Measurements from ENCODE around the gene FCRLB.
"Not testable (repeated sequence)": the region's sequence is repeated elsewhere in the genome, so short reads cannot be mapped to it uniquely, and the experiment has no call there.

FCRLB gene

DNA sequence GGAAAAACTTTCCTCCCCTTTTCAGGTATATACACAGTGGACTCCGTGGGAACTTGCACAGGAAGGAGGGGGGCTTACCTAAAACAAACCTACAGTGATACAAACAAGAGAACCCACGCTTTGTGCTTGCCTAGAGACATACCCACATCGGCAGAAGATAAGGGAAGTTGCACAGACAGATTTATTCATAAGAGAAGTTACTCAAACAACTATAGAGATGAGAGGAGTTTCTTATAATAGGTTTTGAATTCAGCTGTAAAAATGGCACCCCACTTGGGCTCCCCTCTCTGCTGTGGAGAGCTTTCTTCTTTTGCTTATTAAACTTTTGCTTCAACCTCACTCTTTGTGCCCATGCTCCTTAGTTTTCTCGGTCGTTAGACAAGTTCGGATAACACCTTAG lies 26.5 kb downstream of the FCRLB start:
- no peak for DNase-seq

DNA sequence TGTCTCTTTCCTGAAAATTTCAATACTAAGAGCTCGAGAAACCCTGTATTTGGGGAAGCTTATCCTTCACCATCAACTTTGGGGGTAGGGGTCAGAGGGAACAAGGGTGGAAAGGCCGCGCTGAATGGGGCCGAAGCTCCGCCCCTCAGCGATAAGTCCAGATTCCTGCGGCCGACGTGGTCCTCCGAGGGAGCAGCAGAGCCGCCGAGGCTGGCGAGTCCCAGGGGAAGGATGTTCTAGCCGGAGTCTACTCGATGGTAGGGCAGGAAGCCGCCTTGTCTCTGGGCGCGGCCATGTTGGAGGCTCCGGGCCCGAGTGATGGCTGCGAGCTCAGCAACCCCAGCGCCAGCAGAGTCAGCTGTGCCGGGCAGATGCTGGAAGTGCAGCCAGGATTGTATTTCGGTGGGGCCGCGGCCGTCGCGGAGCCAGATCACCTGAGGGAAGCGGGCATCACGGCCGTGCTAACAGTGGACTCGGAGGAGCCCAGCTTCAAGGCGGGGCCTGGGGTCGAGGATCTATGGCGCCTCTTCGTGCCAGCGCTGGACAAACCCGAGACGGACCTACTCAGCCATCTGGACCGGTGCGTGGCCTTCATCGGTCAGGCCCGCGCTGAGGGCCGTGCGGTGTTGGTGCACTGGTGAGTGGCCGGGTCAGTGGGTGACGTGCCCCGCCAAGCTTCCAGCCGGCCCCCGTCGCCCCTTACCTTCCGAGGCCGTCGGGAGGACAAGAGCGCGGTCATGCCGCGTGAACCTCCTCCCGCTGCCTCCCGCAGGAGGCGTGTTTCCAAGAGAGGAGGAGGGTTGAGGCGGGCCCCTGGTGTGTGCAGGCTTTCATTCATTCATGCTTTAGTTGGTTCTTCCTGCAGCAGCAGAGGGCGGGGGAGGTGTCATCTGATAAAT lies 28.4 kb downstream of the FCRLB start, which contains the start of gene DUSP12:
DUSP12 (plus strand) TSS at position 278 of the 899 bp plus-strand sequence; CDS start at position 294, 16 bp downstream.
- peak; percentile 81 for DNase-seq

DNA sequence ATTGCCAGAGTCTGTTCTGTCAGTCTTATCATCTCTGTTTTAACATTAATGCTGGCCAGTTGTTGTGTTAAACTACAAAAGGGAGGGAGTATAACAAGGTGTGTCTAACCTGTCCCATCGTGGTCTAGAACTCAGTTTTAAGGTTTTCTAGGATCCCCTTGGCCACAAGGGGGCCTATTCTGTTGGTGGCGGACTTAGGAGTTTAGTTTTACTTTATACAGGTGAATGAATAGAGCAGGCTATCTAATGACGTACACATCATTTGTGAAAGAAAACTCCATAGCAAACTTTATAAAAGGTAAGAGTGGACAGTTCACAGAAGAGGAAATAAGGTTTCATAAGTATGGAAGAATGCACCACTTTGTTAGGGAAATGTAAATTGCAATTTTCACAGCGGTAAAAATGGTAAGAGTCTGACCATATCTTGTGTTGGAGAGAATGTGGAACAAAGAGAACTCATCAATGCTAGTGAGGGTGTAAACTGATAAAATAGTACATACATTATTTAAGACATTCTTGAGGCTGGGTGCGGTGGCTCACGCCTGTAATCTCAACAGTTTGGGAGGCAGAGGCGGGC lies 42.3 kb downstream of the FCRLB start:
- DNase-seq: peak; percentile 44

DNA sequence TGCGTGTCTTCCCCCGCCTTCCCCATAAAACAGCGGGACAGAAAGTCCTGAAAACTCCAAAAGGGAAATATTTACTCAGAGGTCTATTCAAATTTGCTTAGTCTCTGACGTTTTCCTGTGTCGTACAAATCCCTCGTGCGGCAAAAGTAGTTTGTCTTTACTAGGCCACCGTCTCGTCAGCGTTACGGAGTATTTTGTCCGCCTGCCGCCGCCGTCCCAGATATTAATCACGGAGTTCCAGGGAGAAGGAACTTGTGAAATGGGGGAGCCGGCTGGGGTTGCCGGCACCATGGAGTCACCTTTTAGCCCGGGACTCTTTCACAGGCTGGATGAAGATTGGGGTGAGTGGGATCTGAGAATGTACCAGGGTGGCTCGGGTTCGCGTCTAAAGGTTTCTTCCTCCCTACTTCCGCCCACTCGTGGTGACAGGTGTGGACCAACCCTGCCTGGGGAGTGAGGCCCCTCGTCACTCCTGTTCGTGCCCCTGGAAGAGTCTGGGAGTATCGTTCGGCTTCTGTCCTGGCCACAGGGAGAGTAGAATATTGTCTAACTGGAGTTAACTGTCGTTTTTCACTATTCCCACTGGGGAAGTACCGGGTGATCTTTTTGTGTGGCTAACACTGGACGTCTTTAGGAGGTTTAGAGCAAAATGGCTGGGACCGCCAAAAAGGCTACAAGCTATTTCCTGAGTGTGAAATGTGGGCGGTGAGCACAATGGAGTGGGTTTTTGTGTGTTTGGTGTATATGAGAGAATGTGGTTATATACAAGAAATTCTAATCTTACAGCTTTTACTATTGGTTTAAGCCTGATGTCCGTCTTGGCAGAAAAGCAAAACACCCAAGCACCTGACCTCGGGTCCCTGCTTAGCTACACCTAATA lies 45.0 kb downstream of the FCRLB start, which contains the start of gene ATF6:
ATF6 (plus strand) TSS at position 219 of the 880 bp plus-strand sequence; CDS start at position 260, 41 bp downstream.
- peak; percentile 76 for DNase-seq

DNA sequence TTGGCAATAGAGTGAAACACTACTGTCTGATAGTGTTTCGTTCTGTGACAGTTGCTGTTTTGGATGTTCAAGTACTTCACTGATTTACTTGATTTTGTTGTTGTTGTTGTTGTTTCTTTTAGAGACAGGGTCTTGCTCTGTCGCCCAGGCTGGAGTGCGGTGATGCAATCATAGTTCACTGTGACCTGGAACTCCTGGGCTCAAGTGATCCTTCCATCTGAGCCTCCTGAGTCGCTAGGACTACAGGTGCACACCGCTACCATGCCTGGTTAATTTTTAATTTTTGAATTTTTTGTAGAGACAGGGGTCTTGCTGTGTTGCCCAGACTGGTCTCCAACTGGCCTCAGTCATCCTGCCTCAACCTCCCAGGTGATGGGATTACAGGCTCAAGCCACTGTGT lies 47.1 kb downstream of the FCRLB start:
- DNase-seq: no peak

DNA sequence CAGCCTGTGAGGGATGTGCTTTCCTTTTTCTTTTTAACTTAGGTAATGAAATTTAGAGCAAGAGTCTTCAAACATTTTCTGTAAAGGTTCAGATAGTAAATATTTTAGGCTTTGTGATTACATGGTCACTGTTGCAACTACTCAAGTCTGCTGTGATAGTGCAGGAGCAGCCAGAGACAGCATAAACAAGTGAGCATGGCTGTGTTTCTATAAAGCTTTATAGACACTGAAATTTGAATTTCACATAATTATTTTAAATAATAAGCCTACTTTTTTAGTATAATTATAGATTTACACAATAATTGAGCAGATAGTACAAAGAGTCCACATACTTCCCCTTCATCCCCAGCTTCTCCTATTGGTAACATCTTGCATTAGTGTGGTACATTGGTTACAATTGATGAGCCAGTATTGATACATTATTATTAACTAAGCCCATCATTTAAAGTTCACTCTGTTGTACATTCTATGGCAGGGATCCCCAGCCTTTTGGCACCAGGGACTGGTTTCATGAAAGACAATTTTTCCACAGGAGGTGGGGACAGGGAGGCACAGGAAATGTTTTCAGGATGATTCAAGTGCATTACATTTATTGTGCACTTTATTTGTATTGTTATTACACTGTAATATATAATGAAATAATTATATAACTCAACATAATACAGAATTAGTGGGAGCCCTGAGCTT lies 47.8 kb downstream of the FCRLB start:
- no peak for DNase-seq

DNA sequence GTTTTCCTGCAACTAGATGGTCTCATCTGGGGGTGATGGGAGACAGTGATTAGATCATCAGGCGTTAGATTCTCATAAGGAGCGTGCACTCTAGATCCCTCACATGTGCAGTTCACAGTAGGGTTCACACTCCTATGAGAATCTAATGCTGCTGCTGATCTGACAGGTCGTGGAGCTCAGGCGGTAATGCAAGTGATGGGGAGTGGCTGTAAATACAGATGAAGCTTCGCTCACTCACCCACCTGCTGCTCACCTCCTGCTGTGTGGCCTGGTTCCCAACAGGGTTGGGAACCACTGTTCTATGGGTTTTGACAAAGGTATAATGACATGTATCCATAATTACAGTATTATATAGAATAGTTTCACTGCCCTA lies 48.3 kb downstream of the FCRLB start:
- not testable (repeated sequence) for DNase-seq

DNA sequence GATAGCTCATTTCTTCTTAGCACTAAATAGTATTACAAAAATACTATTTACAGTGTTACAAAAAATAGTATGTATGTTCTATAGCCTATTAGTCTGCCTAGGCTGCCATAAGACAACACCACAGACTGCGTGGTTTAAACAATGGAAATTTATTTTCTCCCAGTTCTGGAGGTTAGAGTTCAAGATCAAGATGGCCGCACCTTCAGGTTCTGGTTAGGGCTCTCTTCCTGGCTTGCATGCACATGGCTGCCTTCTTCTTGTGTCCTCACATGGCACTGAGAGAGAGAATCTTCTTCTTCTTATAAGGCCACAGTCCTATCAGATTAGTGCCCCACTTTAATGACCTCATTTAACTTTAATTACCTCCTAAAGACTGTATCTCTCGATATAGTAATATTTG lies 48.9 kb downstream of the FCRLB start:
- no peak for DNase-seq

DNA sequence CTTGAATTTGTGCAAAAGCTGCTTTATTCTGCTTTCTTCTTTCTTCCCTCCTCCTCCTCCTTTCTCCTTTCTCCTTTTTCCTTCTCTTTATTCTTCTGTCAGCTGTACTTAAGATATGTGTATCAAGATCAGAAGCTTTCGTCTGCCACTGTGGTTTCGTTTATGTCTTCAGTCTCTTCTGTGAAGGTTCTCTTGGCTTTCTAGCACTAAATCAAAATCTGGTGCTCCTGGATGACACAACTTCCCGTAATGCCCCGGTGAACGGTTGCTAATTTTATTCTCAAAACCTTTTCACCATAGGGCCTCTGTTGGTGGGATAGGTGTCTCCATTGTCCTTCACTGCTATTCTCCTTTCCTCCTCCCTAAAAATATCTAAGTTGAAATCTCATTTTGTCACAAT lies 49.8 kb downstream of the FCRLB start:
- no peak for DNase-seq

DNA sequence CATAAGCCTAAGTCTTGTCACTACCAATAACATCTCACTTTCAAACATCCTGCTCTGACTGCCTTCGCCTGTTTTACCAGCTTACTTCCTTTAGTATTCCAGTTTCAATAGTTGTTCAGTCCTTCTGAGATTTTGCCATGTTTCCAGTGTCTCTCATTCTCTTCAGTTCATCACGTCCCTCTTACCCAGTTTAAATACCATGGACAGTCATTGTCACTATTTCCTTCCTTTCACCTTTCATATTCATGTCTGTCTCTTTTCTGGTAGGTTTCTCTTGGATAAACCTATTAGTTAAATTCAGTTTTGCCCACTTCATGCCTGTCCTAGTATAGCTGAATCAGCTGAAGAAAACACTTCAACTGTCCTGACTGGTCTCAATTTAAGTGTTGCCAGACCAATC lies 50.6 kb downstream of the FCRLB start:
- no peak for DNase-seq

DNA sequence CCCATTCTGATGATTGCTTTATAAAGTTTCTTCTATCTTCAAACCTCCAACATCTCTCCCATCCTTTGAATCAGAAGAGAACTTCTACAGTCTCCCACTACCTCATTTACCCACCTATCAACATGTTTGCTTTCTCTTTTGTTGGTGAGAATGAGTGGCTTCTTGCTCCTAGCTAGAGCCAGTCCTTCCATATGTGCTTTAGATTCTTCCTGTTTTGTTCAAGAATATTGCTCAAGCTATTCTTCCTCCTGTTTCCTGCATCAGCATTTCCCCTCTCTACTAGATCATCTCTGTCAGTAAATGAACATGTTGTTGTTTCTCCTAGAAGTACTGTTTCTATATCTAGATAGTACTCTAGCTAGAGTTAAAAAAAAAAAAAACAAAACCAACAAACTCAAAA lies 51.1 kb downstream of the FCRLB start:
- no peak for DNase-seq

DNA sequence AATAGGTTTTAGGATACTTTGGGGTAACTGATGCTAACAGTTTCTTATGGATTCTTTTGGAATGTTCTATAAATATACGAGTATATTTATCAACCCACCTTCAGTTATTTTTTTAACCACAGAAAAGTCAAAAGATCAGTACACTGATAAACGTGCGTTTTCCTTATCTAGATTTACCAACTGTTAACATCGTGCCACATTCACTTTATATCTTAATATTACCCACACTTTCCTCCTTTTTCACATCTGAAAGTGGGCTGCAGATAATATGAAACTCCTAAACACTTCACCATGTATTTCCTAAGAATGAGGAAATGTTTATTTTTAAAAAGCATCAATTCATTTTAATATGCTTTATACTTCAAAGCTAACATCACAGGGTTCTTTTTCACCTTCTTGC lies 52.4 kb downstream of the FCRLB start:
- DNase-seq: no peak

DNA sequence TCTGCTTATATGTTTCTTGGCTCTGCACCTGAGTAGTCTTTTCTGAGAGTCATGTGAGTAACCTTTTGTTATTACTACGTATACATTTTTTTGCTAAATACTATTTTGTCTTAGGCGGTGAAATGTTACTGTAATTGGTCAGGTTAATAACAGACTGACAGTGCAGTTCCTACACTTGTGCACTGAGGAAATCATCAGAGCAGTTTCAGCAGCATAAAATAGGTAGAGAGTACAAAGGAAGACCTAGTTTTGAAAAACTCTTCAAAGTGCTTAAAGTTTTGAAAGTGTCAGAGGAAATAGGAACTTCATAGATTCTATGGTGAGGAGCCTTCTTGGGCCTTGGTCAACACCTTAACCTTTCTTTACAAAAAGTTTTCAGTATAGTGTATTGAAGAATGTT lies 55.9 kb downstream of the FCRLB start:
- no peak for DNase-seq

Data from activated CD8-positive, alpha-beta memory T cell treated with anti-CD3 and anti-CD28 coated beads, Interleukin-2, amount 50 U/mL, for 4 hours (primary cell).